PC-9 (cell line): ENCODE results near the gene EIF3A. TPM values are rescaled to one million over a fixed set of nuclear protein-coding genes. Genes with fewer than 3 reads are reported as not detected.

ENCODE experiments used
- BruUV-seq: library from RNA; stranded (reverse); fragments of 400-500 nt; replicated peaks from 2 replicates; lab custom pipeline; 2021; lab: Mats Ljungman, UMichigan
- CTCF ChIA-PET: fragments of 300-600 bp; sonication (Branson Sonifier 250); formaldehyde crosslinking; loops from one replicate; lab custom pipeline; 2022; ENCODE audit warnings: antibody characterized with exemption; lab: Charles Lee
- POLR2A ChIA-PET: fragments of 300-600 bp; sonication (Branson Sonifier 250); formaldehyde crosslinking; loops from one replicate; lab custom pipeline; 2022; ENCODE audit warnings: antibody characterized with exemption; ENCODE audit not compliant: unreplicated experiment; lab: Charles Lee
- DNase-seq, 2 experiments: peaks; one replicate each; pipeline versions ENCODE4 v3.0.0 to v3.0.0-alpha.2; 2015 to 2022; ENCODE audit warnings: mixed read lengths in 1 of 2
- H2AFZ ChIP-seq: fragments of 200-600 bp; sonication (generic); 2 replicates; pipeline ENCODE4 v1.8.1; 2017; ENCODE audit warnings: antibody characterized with exemption
- H3F3A ChIP-seq: fragments of 200-600 bp; sonication (generic); 2 replicates; pipeline ENCODE4 v1.8.1; 2017; ENCODE audit warnings: antibody characterized with exemption, mild to moderate bottlenecking, low read depth; ENCODE audit not compliant: insufficient read depth
- H3K27ac ChIP-seq: fragments of 200-600 bp; sonication (generic); 2 replicates; pipeline ENCODE4 v1.6.1; 2016; ENCODE audit warnings: mixed run types
- H3K27me3 ChIP-seq: fragments of 200-600 bp; sonication (generic); 2 replicates; pipeline ENCODE4 v1.6.1; 2016; ENCODE audit warnings: low read depth, mixed run types; ENCODE audit not compliant: insufficient read depth
- H3K36me3 ChIP-seq: fragments of 200-600 bp; sonication (generic); 2 replicates; pipeline ENCODE4 v1.6.1; 2016; ENCODE audit warnings: low read depth, mixed run types
- H3K4me1 ChIP-seq: fragments of 200-600 bp; sonication (generic); replicated peaks from 2 replicates; pipeline ENCODE4 v1.6.1; 2016; ENCODE audit warnings: mixed run types; ENCODE audit not compliant: insufficient read depth
- H3K4me2 ChIP-seq: fragments of 200-600 bp; sonication (generic); 2 replicates; pipeline ENCODE4 v1.6.1; 2017; ENCODE audit warnings: mixed run types
- H3K4me3 ChIP-seq: fragments of 200-600 bp; sonication (generic); 2 replicates; pipeline ENCODE4 v1.6.1; 2016; ENCODE audit warnings: mixed run types
- H3K79me2 ChIP-seq: fragments of 200-600 bp; sonication (generic); 2 replicates; pipeline ENCODE4 v1.6.1; 2017; ENCODE audit warnings: low read depth, mixed run types
- H3K9me2 ChIP-seq: fragments of 200-600 bp; sonication (generic); 2 replicates; pipeline ENCODE4 v1.8.1; 2017; ENCODE audit warnings: mild to moderate bottlenecking; ENCODE audit not compliant: insufficient read depth
- H3K9me3 ChIP-seq: fragments of 200-600 bp; sonication (generic); 2 replicates; pipeline ENCODE4 v1.8.1; 2016; ENCODE audit warnings: low read depth; ENCODE audit not compliant: insufficient read depth
- H4K20me1 ChIP-seq: fragments of 200-600 bp; sonication (generic); 2 replicates; pipeline ENCODE4 v1.8.1; 2017; ENCODE audit not compliant: insufficient read depth
- EZH2 ChIP-seq: fragments of 200-600 bp; sonication (generic); IDR thresholded peaks from 2 replicates; pipeline ENCODE4 v1.8.0; 2017; ENCODE audit warnings: antibody characterized with exemption, low read depth
- intact Hi-C: fragments of 100-400 bp; cut with micrococcal nuclease; formaldehyde crosslinking; loops from one replicate; pipeline ENCODE4 v1.10.0; 2022; ENCODE audit not compliant: unreplicated experiment
- total RNA-seq: library from RNA; stranded (reverse); gene quantifications from 2 replicates; pipeline ENCODE4 v1.2.3, GENCODE V29; 2021
- TF ChIP-seq, protein P1 (sequence below): fragments of 200-600 bp; sonication (generic); conservative IDR thresholded peaks from 2 replicates; pipeline ENCODE4 v1.6.1; 2017; ENCODE audit warnings: mixed run types, antibody characterized with exemption, mild to moderate bottlenecking, moderate library complexity

The EIF3A gene
- total RNA-seq, 1 experiment from 2014 or later: 102 TPM

DNA sequence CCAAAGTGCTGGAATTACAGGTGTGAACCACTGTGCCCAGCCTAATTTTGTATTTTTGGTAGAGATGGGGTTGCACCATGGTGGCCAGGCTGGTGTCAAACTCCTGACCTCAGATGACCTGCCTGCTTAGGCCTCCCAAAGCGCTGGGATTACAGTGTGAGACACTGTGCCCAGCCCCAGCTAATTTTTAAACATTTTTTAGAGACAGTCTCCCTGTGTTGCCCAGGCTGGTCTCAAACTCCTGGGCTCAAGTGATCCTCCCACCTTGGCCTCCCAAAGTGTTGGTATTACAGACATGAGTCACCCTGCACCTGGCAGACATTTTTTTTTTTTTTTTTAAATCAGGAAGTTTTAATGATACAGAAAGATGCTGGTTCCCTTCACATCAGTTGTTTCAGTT, 38.8 kb upstream of the EIF3A start:
- no TSS peak for BruUV-seq
- H2AFZ ChIP-seq: no peak overlapping the region
- H4K20me1 ChIP-seq: no peaks in the 10 kb centered on the region
- H3K79me2 ChIP-seq: no peaks in the 10 kb centered on the region
- no peak overlapping the region for H3K27ac ChIP-seq
- CTCF ChIA-PET: no interaction called here
- H3F3A ChIP-seq: peaks cover 6% of the 10 kb centered on the region; the same call in 1 of the 2 replicates
- POLR2A ChIA-PET: no interaction called here
- TF ChIP-seq, protein P1, sequence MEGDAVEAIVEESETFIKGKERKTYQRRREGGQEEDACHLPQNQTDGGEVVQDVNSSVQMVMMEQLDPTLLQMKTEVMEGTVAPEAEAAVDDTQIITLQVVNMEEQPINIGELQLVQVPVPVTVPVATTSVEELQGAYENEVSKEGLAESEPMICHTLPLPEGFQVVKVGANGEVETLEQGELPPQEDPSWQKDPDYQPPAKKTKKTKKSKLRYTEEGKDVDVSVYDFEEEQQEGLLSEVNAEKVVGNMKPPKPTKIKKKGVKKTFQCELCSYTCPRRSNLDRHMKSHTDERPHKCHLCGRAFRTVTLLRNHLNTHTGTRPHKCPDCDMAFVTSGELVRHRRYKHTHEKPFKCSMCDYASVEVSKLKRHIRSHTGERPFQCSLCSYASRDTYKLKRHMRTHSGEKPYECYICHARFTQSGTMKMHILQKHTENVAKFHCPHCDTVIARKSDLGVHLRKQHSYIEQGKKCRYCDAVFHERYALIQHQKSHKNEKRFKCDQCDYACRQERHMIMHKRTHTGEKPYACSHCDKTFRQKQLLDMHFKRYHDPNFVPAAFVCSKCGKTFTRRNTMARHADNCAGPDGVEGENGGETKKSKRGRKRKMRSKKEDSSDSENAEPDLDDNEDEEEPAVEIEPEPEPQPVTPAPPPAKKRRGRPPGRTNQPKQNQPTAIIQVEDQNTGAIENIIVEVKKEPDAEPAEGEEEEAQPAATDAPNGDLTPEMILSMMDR: no peak
- no peak for TF ChIP-seq EZH2
- intact Hi-C loops: no loop called here
- H3K4me3 ChIP-seq: no peak overlapping the region
- H3K27me3 ChIP-seq: no peaks in the 10 kb centered on the region
- no peak for DNase-seq
- H3K9me2 ChIP-seq: no peaks in the 10 kb centered on the region
- peaks cover 6% of the 10 kb centered on the region for H3K4me1 ChIP-seq
- H3K36me3 ChIP-seq: no peaks in the 10 kb centered on the region
- no peaks in the 10 kb centered on the region for H3K9me3 ChIP-seq
- no peak overlapping the region for H3K4me2 ChIP-seq

- H3K9me3 ChIP-seq: no peaks in the 10 kb centered on the region
- peaks cover 18% of the 10 kb centered on the region for H3F3A ChIP-seq
- H3K4me2 ChIP-seq: no peak overlapping the region
- no peak overlapping the region for H3K27ac ChIP-seq
- H3K36me3 ChIP-seq: no peaks in the 10 kb centered on the region
- H2AFZ ChIP-seq: no peak overlapping the region
- POLR2A ChIA-PET: interaction anchor here (0.7 kb wide), 1 partner anchor 94 kb away, joined by 3 read pairs; no protein-coding TSS in a partner anchor
- no peaks in the 10 kb centered on the region for H3K79me2 ChIP-seq
- intact Hi-C loops: no loop called here
- H3K9me2 ChIP-seq: no peaks in the 10 kb centered on the region
- no peak for DNase-seq
- H3K4me3 ChIP-seq: no peak overlapping the region
- H3K4me1 ChIP-seq: peaks cover 16% of the 10 kb centered on the region
- CTCF ChIA-PET: interaction anchor here (0.6 kb wide), 1 partner anchor 41 kb away, joined by 3 read pairs; no protein-coding TSS in a partner anchor
- no peaks in the 10 kb centered on the region for H3K27me3 ChIP-seq
- H4K20me1 ChIP-seq: no peaks in the 10 kb centered on the region
- TF ChIP-seq, protein P1: no peak
- TF ChIP-seq EZH2: no peak
- no TSS peak for BruUV-seq
Observed at GRCh38 chr10:119118231-119118630, 37.6 kb upstream of the EIF3A start.

GRCh38 chr10:119116326-119116951, 35.8 kb upstream of the EIF3A start:
- H3K79me2 ChIP-seq: no peaks in the 10 kb centered on the region
- peaks cover 34% of the 10 kb centered on the region for H3K4me1 ChIP-seq
- H3K36me3 ChIP-seq: no peaks in the 10 kb centered on the region
- TF ChIP-seq EZH2: no peak
- TF ChIP-seq, protein P1: no peak
- no peaks in the 10 kb centered on the region for H3K27me3 ChIP-seq
- no peak overlapping the region for H3K27ac ChIP-seq
- no peaks in the 10 kb centered on the region for H3K9me2 ChIP-seq
- H3F3A ChIP-seq: peaks cover 34% of the 10 kb centered on the region
- no peaks in the 10 kb centered on the region for H3K9me3 ChIP-seq
- intact Hi-C loops: no loop called here
- H2AFZ ChIP-seq: no peak overlapping the region
- no peaks in the 10 kb centered on the region for H4K20me1 ChIP-seq
- CTCF ChIA-PET: no interaction called here
- no peak overlapping the region for H3K4me3 ChIP-seq
- no peak for DNase-seq
- BruUV-seq: no TSS peak
- POLR2A ChIA-PET: no interaction called here
- no peak overlapping the region for H3K4me2 ChIP-seq
